Mucosa of stomach (tissue), 1 donor: Measurements from ENCODE around the gene CKB.

Source experiments
- H3K27me3 ChIP-seq: one replicate; pipeline ENCODE4 v1.7.0; 2013; ENCODE audit warnings: mild to moderate bottlenecking, low read length; ENCODE audit not compliant: control insufficient read depth, insufficient read depth
- H3K36me3 ChIP-seq: one replicate; pipeline ENCODE4 v1.7.0; 2013; ENCODE audit warnings: low read length; ENCODE audit not compliant: control insufficient read depth, insufficient read depth
- H3K4me1 ChIP-seq: one replicate; pipeline ENCODE4 v1.7.0; 2013; ENCODE audit warnings: mild to moderate bottlenecking, low read length; ENCODE audit not compliant: control insufficient read depth, insufficient read depth
- H3K4me3 ChIP-seq: one replicate; pipeline ENCODE4 v1.7.0; 2013; ENCODE audit warnings: low read length
- H3K9ac ChIP-seq: one replicate; pipeline ENCODE4 v1.7.0; 2013; ENCODE audit warnings: mild to moderate bottlenecking, low read length, moderate library complexity
- H3K9me3 ChIP-seq: one replicate; pipeline ENCODE4 v1.7.0; 2013; ENCODE audit warnings: mild to moderate bottlenecking, low read length, moderate library complexity; ENCODE audit not compliant: control insufficient read depth
- donor health status: Pancreatic carcinoma.

Gene CKB

GRCh38 chr14:103533137-103533998 is 10.7 kb upstream of the CKB start:
- H3K36me3 ChIP-seq: no peaks in the 10 kb centered on the region
- no peaks in the 10 kb centered on the region for H3K9me3 ChIP-seq
- no peak overlapping the region for H3K9ac ChIP-seq
- peaks cover 20% of the 10 kb centered on the region for H3K4me1 ChIP-seq
- H3K27me3 ChIP-seq: peaks cover 4% of the 10 kb centered on the region
- no peak overlapping the region for H3K4me3 ChIP-seq

DNA sequence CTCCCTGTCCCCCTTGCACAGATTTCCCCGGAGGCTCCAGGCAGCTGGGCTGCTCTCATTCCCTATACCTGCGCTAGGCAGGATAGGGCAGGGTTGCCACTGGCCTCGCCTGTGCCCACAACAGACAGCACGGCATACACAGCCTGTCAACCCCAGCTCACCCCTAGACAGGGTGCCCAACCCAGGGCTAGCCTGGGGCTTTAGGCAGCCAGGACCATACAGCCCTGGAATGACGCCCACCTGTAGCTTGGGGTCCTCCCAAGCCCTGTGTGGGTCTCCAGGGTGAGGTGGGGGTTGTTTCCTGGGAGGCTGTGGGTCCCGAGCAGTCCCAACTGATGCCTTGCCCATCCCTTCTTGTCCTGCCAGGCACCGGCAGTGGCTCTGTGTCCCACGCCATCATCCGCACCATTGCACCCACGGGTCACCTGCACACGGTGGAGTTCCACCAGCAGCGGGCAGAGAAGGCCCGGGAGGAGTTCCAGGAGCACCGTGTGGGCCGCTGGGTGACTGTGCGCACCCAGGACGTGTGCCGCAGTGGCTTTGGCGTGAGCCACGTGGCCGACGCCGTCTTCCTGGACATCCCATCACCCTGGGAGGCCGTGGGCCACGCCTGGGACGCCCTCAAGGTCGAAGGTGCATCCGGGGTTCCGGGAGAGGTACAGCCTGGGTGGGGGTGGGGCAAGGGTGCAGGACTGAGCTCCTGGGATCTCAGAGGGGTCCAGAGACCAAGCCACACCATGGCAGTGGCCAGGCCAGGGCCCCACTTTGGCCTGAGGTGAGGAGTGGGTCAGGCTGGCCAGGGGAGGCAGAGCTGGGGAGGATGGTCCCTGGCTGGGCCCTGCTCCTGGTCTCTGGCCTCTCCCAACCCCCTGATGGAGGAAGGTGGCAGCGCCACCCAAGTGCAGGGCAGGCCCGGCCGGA is 9.8 kb upstream of the CKB start:
- H3K27me3 ChIP-seq: no peaks in the 10 kb centered on the region
- no peaks in the 10 kb centered on the region for H3K9me3 ChIP-seq
- H3K9ac ChIP-seq: no peak overlapping the region
- H3K4me3 ChIP-seq: no peak overlapping the region
- H3K4me1 ChIP-seq: peaks cover 21% of the 10 kb centered on the region
- H3K36me3 ChIP-seq: no peaks in the 10 kb centered on the region

DNA sequence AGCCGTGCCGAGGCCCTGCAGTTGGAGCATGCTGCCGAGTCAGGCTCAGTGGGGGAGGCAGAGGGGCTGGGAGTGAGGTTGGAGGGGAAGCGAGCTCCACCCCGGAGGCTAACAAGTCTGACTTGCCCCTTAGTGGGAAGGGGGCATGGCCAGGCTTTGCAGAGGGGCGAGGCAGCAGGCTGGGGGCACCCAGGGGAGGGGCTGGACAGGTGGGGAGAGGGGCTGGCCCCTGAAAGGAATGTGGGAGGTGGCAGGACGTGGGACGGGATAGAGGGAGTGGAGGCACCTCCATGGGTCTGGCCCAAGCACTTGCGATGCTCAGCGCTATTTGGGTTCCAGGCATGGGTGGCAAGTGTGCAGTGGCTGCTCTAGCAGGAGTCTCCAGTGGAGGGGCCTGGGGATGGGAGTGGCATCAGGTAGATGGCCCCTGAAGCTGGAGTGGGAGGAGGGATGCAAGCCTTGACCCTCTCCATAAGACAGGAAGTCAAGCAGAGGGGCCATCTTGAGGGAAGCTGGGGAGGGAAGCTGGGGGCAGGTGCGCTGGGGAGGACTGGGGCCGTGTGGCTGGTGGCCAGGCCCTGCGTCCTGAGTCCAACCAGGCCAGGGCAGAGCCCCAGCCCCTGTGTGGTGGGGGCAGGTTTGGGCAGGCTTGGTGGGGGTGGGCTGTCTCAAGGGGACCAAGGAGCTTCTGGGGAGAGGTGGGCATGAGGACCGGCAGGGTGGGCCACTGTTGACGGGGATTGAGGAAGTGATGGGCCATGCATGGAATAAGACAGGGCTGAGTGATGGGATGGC is 9.0 kb upstream of the CKB start:
- H3K9me3 ChIP-seq: no peaks in the 10 kb centered on the region
- H3K4me3 ChIP-seq: no peak overlapping the region
- H3K27me3 ChIP-seq: no peaks in the 10 kb centered on the region
- no peak overlapping the region for H3K9ac ChIP-seq
- no peaks in the 10 kb centered on the region for H3K36me3 ChIP-seq
- peaks cover 21% of the 10 kb centered on the region for H3K4me1 ChIP-seq

GRCh38 chr14:103530831-103531230 is 8.2 kb upstream of the CKB start:
- Histone ChIP-seq H3K4me1 (peaks cover 21% of the 10 kb centered on the region), H3K27me3 (no peaks in the 10 kb centered on the region), H3K9ac (no peak overlapping the region), H3K36me3 (no peaks in the 10 kb centered on the region), H3K9me3 (no peaks in the 10 kb centered on the region), H3K4me3 (no peak overlapping the region)

DNA sequence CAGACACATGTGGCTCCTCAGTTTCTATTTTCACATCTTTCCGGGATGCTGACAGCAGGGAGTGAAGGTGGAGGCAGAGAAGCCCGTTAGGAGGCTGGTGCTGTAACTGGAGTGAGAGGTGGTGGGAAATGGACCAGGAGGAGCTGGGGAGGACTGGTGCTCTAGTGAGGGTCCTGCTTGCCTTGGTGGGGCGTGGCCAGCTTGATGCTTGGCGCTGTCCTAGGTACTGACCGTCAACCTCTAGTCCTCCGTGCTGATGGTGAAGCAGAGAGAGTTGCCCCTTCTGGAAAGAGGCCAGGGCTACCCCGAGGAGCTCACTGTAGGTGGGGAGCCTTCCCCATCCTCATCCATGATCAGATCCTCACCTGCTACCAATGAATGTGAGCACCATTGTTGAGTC is 7.8 kb upstream of the CKB start:
- H3K9ac ChIP-seq: no peak overlapping the region
- H3K36me3 ChIP-seq: no peaks in the 10 kb centered on the region
- no peak overlapping the region for H3K4me3 ChIP-seq
- no peaks in the 10 kb centered on the region for H3K9me3 ChIP-seq
- peaks cover 21% of the 10 kb centered on the region for H3K4me1 ChIP-seq
- H3K27me3 ChIP-seq: no peaks in the 10 kb centered on the region

DNA sequence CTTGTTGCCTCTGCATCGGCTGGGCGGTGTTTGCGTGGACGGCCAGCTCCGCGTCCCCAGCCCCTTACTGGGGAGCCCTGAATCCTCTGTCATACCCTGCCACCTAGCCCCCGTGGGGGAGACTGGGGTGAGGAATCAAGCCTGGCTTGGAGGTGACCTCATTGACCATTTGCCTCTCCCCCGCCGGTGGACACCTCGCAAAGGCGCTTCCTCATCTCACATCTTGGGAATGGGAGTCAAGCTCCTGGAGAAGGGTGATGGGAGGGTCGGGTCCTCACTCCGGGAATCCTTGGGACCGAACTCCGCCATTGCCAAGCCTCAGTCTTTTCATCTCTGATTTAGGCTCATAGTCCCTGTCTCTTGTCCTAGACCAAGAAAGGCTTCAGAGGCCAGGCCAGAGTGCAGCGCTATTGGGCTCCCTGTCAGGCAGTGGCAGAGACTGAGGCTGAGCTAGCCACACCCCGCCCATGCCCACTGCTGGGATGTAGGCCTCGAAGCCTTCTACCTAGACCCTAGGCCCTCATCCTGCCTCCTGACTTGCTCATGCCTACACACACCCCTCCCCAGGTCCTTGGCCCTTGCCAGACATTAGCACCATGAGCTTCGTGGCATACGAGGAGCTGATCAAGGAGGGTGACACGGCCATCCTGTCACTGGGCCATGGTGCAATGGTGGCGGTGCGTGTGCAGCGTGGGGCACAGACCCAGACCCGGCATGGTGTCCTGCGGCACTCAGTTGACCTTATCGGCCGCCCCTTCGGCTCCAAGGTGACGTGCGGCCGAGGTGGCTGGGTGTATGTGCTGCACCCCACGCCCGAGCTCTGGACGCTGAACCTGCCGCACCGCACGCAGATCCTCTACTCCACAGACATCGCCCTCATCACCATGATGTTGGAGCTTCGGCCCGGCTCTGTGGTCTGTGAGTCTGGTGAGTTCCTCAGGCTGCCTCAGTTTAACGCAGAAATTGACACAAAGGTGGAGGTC is 7.0 kb upstream of the CKB start:
- Histone ChIP-seq H3K36me3 (no peaks in the 10 kb centered on the region), H3K4me1 (peaks cover 21% of the 10 kb centered on the region), H3K4me3 (peak overlapping the region; percentile 90), H3K27me3 (no peaks in the 10 kb centered on the region), H3K9ac (peak overlapping the region; percentile 80), H3K9me3 (no peaks in the 10 kb centered on the region)

DNA sequence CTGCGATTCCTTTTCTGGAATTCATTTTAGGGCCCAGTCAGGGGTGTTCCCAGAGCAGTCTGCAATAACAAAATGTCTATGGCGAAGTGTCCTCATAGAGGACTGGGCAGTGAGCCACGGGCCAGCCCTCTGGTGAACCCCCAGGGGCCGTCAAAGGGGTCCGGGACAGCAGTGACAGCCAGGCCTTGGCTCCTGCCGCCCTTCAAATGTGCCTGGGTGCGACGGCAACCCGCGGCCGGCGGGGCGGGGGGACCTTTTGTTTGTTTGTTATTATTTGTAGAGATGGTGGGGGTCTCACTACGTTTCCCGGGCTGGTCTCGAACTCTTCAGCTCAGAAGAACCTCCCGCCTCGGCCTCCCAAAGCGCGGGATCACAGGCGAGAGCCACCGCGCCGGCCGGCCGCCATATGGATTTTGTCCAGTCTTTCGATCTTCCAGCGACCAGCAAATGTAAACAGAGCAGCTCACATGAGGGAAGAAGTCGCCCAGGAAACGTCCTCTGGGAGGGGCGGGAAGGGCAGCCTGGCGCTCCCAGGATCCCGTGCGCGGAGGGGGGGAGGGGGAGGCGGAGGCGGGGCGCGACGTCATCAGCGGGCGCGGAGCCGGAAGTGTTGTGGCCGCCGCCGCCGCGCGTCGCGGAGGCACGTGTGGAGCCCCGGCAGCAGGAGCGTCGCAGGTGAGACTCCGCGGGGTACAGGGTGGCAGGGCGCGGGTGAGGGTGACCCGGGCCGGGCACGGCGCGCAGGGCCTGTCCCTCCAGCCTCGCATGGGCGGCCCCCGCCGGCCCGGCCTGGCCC is 6.2 kb upstream of the CKB start, which contains the start of gene TRMT61A:
Gene TRMT61A (plus strand): TSS at position 610 of the 796 bp plus-strand sequence. CDS start 783 bp downstream, outside the sequence.
- H3K4me1 ChIP-seq: peaks cover 21% of the 10 kb centered on the region
- peak within 1 kb of the TSS; percentile 82 for H3K9ac ChIP-seq
- no peaks in the 10 kb centered on the region for H3K27me3 ChIP-seq
- no peaks in the 10 kb centered on the region for H3K9me3 ChIP-seq
- H3K36me3 ChIP-seq: no peaks in the 10 kb centered on the region
- H3K4me3 ChIP-seq: peak within 1 kb of the TSS; percentile 95

- peaks cover 21% of the 10 kb centered on the region for H3K4me1 ChIP-seq
- H3K36me3 ChIP-seq: no peaks in the 10 kb centered on the region
- peak overlapping the region; percentile 95 for H3K4me3 ChIP-seq
- peak overlapping the region; percentile 82 for H3K9ac ChIP-seq
- H3K27me3 ChIP-seq: peaks cover 2% of the 10 kb centered on the region
- H3K9me3 ChIP-seq: no peaks in the 10 kb centered on the region
Measured at GRCh38 chr14:103528146-103528586, 5.5 kb upstream of the CKB start.

GRCh38 chr14:103527408-103528145 is 4.9 kb upstream of the CKB start:
- Histone ChIP-seq H3K9ac (peak overlapping the region; percentile 82), H3K9me3 (no peaks in the 10 kb centered on the region), H3K4me3 (no peak overlapping the region), H3K4me1 (peaks cover 24% of the 10 kb centered on the region), H3K27me3 (peaks cover 3% of the 10 kb centered on the region), H3K36me3 (no peaks in the 10 kb centered on the region)

GRCh38 chr14:103526914-103527248 is 4.3 kb upstream of the CKB start:
- Histone ChIP-seq H3K36me3 (no peaks in the 10 kb centered on the region), H3K9ac (no peak overlapping the region), H3K4me1 (peaks cover 27% of the 10 kb centered on the region), H3K27me3 (peaks cover 6% of the 10 kb centered on the region), H3K9me3 (no peaks in the 10 kb centered on the region), H3K4me3 (no peak overlapping the region)
